BJ (cell line): ENCODE measurements around the gene ATAT1. TPM values are rescaled to one million over a fixed set of nuclear protein-coding genes. Genes with fewer than 3 reads are reported as not detected.

Experiments used
- CTCF ChIA-PET: fragments of 350-600 bp; formaldehyde crosslinking; extraction: SDS; loops from one replicate; lab custom pipeline; 2021; ENCODE audit warnings: antibody characterized with exemption, inconsistent platforms; lab: Yijun Ruan, JAX
- POLR2A ChIA-PET: fragments of 300-600 bp; sonication (Branson Sonifier 250); formaldehyde crosslinking; extraction: SDS; loops from one replicate; lab custom pipeline; 2021; ENCODE audit warnings: antibody characterized with exemption; lab: Charles Lee
- DNase-seq: peaks from one replicate; pipeline ENCODE4 v3.0.0-alpha.2; 2011; ENCODE audit warnings: low read depth
- H3K27me3 ChIP-seq: 2 replicates; pipeline ENCODE4 v1.6.0; 2011; ENCODE audit warnings: low read length; ENCODE audit not compliant: control insufficient read depth, insufficient read depth
- H3K36me3 ChIP-seq: 2 replicates; pipeline ENCODE4 v1.5.1; 2011; ENCODE audit warnings: low read length; ENCODE audit not compliant: control insufficient read depth, insufficient read depth
- H3K4me3 ChIP-seq: 2 replicates; pipeline ENCODE4 v1.5.1; 2011; ENCODE audit warnings: low read depth, mild to moderate bottlenecking, control low read depth, low read length
- polyA minus RNA-seq: library from RNA; depleted of rRNA, polyadenylated mRNA; stranded (reverse); fragments of >200 nt; gene quantifications from 2 replicates; pipeline ENCODE4 v1.2.3, GENCODE V29; 2011; rRNA and poly(A)+ RNA removed
- polyA plus RNA-seq: library from polyadenylated mRNA; depleted of rRNA; stranded (reverse); fragments of >200 nt; gene quantifications from 2 replicates; pipeline ENCODE4 v1.2.3, GENCODE V29; 2011; rRNA removed
- TF ChIP-seq, protein P1 (sequence below): IDR thresholded peaks from 2 replicates; pipeline ENCODE4 v1.5.1; 2011; ENCODE audit warnings: low read depth, mild to moderate bottlenecking, control low read depth, inconsistent platforms, low read length, moderate library complexity; ENCODE audit not compliant: insufficient read depth

The ATAT1 gene
- polyA plus RNA-seq (5.5 and 6.8 TPM in 2 replicates), polyA minus RNA-seq (6.5 and 6.9 TPM in 2 replicates)

DNA sequence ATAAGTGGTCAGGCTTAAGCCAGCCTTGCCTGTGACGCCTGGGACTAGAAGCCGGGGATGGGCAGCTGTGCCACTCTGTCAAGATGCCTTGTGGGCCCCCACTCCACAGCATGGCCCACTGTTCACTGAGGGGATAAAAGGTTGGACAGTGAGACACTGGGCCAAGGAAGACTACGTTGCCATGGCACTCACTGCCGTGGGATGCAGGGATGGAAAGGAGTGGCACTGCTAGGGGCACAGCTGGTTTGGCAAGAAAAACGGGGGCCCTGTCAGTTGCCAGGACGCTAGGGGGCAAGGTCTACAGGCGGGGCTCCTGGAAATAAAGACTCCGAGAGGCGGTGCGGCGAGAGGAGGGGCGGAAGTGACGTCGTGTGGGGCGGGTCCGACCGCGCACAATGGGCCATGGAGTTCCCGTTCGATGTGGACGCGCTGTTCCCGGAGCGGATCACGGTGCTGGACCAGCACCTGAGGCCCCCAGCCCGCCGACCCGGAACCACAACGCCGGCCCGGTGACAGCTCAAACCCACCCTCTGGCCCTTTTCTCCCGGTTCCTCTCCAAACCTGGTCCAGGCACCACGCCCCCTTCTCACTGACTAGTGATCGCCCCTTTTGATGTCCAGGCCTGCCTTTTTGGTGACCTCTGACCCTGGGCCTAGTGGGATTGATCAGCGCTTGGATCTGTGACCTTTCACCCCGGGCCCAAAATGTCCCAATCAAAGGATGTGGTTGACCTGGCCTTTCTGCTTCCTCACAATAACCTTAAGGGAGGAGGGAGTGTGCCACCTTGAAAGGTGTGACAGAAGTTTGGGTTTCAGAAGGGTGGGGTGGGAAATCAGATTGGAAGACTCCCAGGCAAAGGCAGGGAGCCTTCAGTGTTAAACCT, at the start of gene ATAT1:
ATAT1 (plus strand) TSS at position 391 of the 883 bp plus-strand sequence.
- H3K36me3 ChIP-seq, result peaks cover 15% of the 10 kb centered on the region
- H3K27me3 ChIP-seq, result no peaks in the 10 kb centered on the region
- DNase-seq, result no peak
- ChIA-PET POLR2A (interaction anchor here (0.7 to 1.0 kb wide), 2 partner anchors 11 to 52 kb away, joined by 5 to 9 read pairs; no protein-coding TSS in a partner anchor), CTCF (interaction anchor here (0.8 to 1.7 kb wide), 4 partner anchors 8 to 114 kb away, joined by 3 to 6 read pairs (median 3); no protein-coding TSS in a partner anchor)
- H3K4me3 ChIP-seq, result peak within 1 kb of the TSS; percentile 81
- TF ChIP-seq, protein P1, sequence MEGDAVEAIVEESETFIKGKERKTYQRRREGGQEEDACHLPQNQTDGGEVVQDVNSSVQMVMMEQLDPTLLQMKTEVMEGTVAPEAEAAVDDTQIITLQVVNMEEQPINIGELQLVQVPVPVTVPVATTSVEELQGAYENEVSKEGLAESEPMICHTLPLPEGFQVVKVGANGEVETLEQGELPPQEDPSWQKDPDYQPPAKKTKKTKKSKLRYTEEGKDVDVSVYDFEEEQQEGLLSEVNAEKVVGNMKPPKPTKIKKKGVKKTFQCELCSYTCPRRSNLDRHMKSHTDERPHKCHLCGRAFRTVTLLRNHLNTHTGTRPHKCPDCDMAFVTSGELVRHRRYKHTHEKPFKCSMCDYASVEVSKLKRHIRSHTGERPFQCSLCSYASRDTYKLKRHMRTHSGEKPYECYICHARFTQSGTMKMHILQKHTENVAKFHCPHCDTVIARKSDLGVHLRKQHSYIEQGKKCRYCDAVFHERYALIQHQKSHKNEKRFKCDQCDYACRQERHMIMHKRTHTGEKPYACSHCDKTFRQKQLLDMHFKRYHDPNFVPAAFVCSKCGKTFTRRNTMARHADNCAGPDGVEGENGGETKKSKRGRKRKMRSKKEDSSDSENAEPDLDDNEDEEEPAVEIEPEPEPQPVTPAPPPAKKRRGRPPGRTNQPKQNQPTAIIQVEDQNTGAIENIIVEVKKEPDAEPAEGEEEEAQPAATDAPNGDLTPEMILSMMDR, result peak; percentile 56

DNA sequence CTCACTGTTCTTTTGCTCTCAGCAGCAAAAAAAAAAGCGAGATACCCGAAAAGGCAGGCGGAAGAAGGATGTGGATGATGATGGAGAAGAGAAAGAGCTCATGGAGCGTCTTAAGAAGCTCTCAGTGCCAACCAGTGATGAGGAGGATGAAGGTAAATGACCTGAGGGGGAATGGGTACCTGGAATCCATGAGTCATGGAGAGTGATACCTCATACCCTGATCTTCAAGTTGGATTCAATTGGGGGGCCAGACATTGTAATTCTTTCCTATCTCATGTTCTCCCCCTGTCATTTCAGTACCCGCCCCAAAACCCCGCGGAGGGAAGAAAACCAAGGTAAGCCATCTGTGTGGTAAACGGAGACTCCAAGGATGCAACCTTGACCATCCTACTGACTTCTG, 48.6 kb upstream of the ATAT1 start:
- peaks cover 27% of the 10 kb centered on the region for H3K36me3 ChIP-seq
- CTCF ChIA-PET, result interaction anchor here (0.6 to 2.5 kb wide), 4 partner anchors 19 to 121 kb away, joined by 3 to 8 read pairs (median 4); no protein-coding TSS in a partner anchor

DNA sequence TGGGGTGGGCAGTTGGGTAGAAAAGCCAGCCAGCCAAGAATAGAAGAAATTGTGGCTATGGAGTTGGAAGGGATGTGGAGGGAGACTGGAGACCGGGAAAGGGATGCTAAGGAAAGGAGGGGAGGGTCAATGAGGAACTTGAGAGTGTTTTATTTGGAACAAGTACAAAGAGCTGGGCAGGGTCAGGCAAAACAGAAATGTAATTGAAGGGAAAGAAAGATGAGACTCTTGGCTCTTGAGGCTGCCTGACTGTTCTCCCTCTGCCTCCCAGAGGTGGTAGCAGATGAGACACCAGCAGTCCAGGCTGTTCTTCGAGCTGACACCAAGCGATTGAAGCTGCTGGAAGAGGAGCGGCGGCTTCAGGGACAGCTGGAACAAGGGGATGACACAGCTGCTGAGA, 42.8 kb upstream of the ATAT1 start:
- Histone ChIP-seq H3K4me3 (no peak overlapping the region), H3K36me3 (peaks cover 41% of the 10 kb centered on the region), H3K27me3 (no peaks in the 10 kb centered on the region)
- DNase-seq, result no peak
- CTCF ChIA-PET, result interaction anchor here (0.6 to 0.9 kb wide), 2 partner anchors 39 to 1564 kb away, joined by 3 to 4 read pairs; no protein-coding TSS in a partner anchor
- POLR2A ChIA-PET, result no interaction called here
- TF ChIP-seq, protein P1, result no peak

More for the DNA sequence above, 48.6 kb upstream of the ATAT1 start:
- Histone ChIP-seq H3K4me3 (no peak overlapping the region), H3K27me3 (no peaks in the 10 kb centered on the region)
- TF ChIP-seq, protein P1, result no peak
- POLR2A ChIA-PET, result interaction anchor here (0.5 to 0.7 kb wide), 2 partner anchors 43 to 150 kb away, joined by 4 to 5 read pairs; no protein-coding TSS in a partner anchor
- DNase-seq, result no peak

DNA sequence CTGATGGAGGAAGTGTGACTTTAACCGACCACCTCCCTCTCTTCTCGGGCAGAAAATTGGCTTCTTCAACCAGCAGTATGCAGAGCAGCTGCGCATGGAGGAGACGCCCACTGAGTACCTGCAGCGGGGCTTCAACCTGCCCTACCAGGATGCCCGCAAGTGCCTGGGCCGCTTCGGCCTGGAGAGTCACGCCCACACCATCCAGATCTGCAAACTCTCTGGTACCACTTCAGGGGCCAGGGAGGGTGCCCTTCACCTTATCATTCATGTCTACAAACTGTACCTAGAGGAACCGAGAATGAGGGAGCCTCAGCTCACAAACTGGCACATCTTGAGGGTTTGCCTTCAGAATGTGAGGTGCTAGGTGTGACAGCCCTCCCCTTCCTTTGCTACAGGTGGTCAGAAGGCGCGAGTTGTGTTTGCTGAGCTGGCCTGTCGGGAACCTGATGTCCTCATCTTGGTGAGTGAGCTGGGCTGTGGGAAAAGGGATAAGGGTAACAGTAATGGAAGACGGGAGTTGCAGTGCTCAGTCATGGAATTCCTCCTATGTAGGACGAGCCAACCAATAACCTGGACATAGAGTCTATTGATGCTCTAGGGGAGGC, 36.8 kb upstream of the ATAT1 start:
- H3K27me3 ChIP-seq, result no peaks in the 10 kb centered on the region
- TF ChIP-seq, protein P1, result no peak
- peaks cover 34% of the 10 kb centered on the region for H3K36me3 ChIP-seq
- ChIA-PET POLR2A (no interaction called here), CTCF (interaction anchor here (1.3 to 1.5 kb wide), 3 partner anchors 9 to 109 kb away, joined by 3 to 4 read pairs (median 3); no protein-coding TSS in a partner anchor)
- no peak overlapping the region for H3K4me3 ChIP-seq
- no peak for DNase-seq

DNA sequence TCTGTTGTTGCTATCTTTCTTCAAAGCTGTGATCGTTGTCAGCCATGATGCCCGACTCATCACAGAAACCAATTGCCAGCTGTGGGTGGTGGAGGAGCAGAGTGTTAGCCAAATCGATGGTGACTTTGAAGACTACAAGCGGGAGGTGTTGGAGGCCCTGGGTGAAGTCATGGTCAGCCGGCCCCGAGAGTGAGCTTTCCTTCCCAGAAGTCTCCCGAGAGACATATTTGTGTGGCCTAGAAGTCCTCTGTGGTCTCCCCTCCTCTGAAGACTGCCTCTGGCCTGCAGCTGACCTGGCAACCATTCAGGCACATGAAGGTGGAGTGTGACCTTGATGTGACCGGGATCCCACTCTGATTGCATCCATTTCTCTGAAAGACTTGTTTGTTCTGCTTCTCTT, 36.2 kb upstream of the ATAT1 start:
- Histone ChIP-seq H3K4me3 (no peak overlapping the region), H3K36me3 (peaks cover 29% of the 10 kb centered on the region), H3K27me3 (no peaks in the 10 kb centered on the region)
- ChIA-PET CTCF (interaction anchor here (0.8 to 1.5 kb wide), 6 partner anchors 8 to 119 kb away, joined by 3 to 4 read pairs (median 3); partner anchors contain the start of gene ABCF1), POLR2A (no interaction called here)
- TF ChIP-seq, protein P1, result no peak
- no peak for DNase-seq
